ENCODE results near the gene GAS2L3.

Gene GAS2L3

GRCh38 chr12:100668945-100669536, 95.6 kb downstream of the GAS2L3 start:
- peak; percentile 64 for DNase-seq

GRCh38 chr12:100669922-100670321, 96.4 kb downstream of the GAS2L3 start:
- no peak for DNase-seq

GRCh38 chr12:100671396-100672074, 98.1 kb downstream of the GAS2L3 start:
- DNase-seq = no peak

DNA sequence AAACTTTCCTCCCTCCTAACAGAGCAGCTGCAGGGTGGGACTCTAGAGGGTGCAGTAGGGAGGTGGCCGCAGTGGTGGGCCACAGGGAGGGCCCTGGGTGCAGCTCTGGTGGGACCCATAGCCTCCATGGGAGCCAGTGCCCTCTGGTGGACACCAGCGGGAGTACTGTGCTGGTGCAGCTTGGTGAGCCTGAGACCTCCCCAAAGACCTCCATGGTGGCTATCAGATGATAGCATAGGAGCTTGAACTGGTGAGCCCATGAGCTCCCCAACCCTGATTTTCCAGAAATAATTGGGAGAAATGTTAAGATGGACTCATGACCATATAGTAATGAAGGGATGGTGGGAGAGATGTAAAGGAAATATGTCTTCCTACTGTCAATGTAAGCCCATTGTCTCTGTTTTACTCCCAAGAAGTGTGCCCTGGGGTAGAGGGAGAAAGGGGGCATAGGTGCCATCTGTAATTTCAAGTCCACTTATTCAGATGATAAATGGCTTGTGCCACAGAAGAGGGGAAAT, 98.7 kb downstream of the GAS2L3 start:
- no peak for DNase-seq

DNA sequence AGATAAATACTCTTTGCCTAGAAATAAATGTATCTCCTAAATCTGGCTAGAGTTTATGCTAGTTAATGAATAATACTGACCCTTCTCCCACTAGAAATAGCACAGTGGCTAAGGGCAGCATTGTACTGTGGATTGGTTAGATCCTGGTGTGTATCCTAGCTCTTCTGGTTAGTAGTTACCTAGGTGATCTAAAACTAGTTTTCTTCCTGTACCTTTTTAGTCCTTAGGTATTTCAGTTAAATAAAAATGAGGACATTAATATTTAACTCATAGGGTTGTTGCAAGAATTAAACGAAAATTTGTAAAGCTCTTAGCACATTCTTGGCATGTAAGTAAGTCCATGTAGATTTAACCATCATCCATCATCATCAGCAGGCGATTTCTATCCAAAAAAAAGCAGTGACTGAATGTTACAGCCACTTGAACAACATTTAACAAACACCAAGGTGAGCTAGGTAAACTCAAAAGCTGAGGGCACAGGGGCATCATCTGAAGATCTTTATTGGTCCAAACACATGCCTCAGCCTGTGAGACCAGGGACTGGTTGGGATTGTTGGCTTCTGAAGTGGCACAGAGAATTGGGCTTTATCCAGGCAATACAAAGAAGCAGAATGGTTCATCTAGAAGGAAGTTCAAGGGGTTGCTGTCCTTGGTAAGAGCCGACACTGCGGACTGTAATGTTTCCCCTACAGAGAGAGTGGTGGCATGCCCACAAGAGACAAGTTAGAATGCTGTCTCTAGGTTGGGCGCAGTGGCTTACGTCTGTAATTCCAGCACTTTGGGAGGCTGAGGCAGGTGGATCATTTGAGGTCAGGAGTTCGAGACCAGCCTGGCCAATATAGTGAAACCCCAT, 100.8 kb downstream of the GAS2L3 start:
- DNase-seq = no peak

Measured in NCI-H2171 treated with DMSO at 0.1 percent for 48 hours (cell line).